ENCODE results near the gene NDUFB11. TPM values are rescaled to one million over a fixed set of nuclear protein-coding genes. Genes with fewer than 3 reads are reported as not detected.

NDUFB11 gene
- total and polyA plus RNA-seq, 2 donors (not counting 3 experiments of a cell fraction or from before 2014, with no cell fraction given), result 65.2 to 88.0 TPM

GRCh38 chrX:47174846-47175587 lies 30.5 kb upstream of the NDUFB11 start:
- H3K9me3 ChIP-seq (replicated peaks; ENCODE audit: control insufficient read depth, insufficient read depth, low read length), result no peaks in the 10 kb centered on the region
- peaks cover 0 to 54% of the 10 kb centered on the region in 2 experiments for H3K36me3 ChIP-seq (ENCODE audit: control insufficient read depth in 2 of 2, extremely low read depth in 1 of 2, insufficient read depth in 2 of 2, low read length in 2 of 2)
- no peak overlapping the region for H2AFZ ChIP-seq (ENCODE audit: low read depth, low read length)
- H3K4me2 ChIP-seq (ENCODE audit: insufficient read depth, low read length), result no peak overlapping the region
- CTCF ChIA-PET, result no interaction called here
- POLR2A ChIA-PET, result no interaction called here
- H3K27me3 ChIP-seq (ENCODE audit: control insufficient read depth in 2 of 2, insufficient read depth in 2 of 2, low read length in 2 of 2), result no peaks in the 10 kb centered on the region
- H3K9me1 ChIP-seq (replicated peaks; ENCODE audit: control insufficient read depth, extremely low read depth, insufficient read depth, low read length), result no peaks in the 10 kb centered on the region
- no peaks in the 10 kb centered on the region for H3K79me2 ChIP-seq (ENCODE audit: control insufficient read depth, insufficient read depth, low read length)
- dilution Hi-C loops (cut with MboI; ENCODE audit: extremely low pct_ligation_motif_present, low sequenced_read_pairs), result no loop called here
- H3K4me1 ChIP-seq (ENCODE audit: control insufficient read depth, extremely low read depth, insufficient read depth, low read length), result no peaks in the 10 kb centered on the region
- no TSS peak for BruUV-seq (replicated peaks)
- H3K27ac ChIP-seq (ENCODE audit: insufficient read depth, low read depth, low read length), result no peak overlapping the region
- H3K4me3 ChIP-seq (replicated peaks in 1 of 3; ENCODE audit: insufficient read depth in 1 of 3, low read depth in 1 of 3, low read length in 3 of 3), result no peak overlapping the region
- DNase-seq (ENCODE audit: low read depth, low spot score), result no peak
- FAIRE-seq, result no peak
- H4K20me1 ChIP-seq (replicated peaks; ENCODE audit: control insufficient read depth, extremely low read depth, insufficient read depth, low read length), result no peaks in the 10 kb centered on the region
- no peak for TF ChIP-seq MYC (IDR thresholded peaks at IDR 0.05; ENCODE audit: low read depth, low read length)
- no peak for TF ChIP-seq GATA2 (IDR thresholded peaks at IDR 0.05; ENCODE audit: insufficient read depth, insufficient read length, low read depth, low read length)
- no peak for TF ChIP-seq MAX (IDR thresholded peaks at IDR 0.05; ENCODE audit: insufficient read depth, insufficient read length)
- TF ChIP-seq FOS (IDR thresholded peaks at IDR 0.05; ENCODE audit: borderline replicate concordance, insufficient read depth, low read length), result no peak
- H3K9ac ChIP-seq (replicated peaks; ENCODE audit: extremely low read depth, insufficient read depth, low read length), result no peak overlapping the region
- intact Hi-C loops (cut with micrococcal nuclease), result no loop called here

GRCh38 chrX:47174376-47174775 lies 29.9 kb upstream of the NDUFB11 start:
- dilution Hi-C loops (cut with MboI; ENCODE audit: extremely low pct_ligation_motif_present, low sequenced_read_pairs) (no loop called here), intact Hi-C loops (cut with micrococcal nuclease) (no loop called here)
- H3K4me2 ChIP-seq (ENCODE audit: insufficient read depth, low read length), result no peak overlapping the region
- H3K27ac ChIP-seq (ENCODE audit: insufficient read depth, low read depth, low read length), result no peak overlapping the region
- no peak overlapping the region for H2AFZ ChIP-seq (ENCODE audit: low read depth, low read length)
- no peak for DNase-seq (ENCODE audit: low read depth, low spot score)
- no TSS peak for BruUV-seq (replicated peaks)
- no peaks in the 10 kb centered on the region for H3K9me1 ChIP-seq (replicated peaks; ENCODE audit: control insufficient read depth, extremely low read depth, insufficient read depth, low read length)
- H3K79me2 ChIP-seq (ENCODE audit: control insufficient read depth, insufficient read depth, low read length), result no peaks in the 10 kb centered on the region
- no peaks in the 10 kb centered on the region for H3K9me3 ChIP-seq (replicated peaks; ENCODE audit: control insufficient read depth, insufficient read depth, low read length)
- no peaks in the 10 kb centered on the region for H3K4me1 ChIP-seq (ENCODE audit: control insufficient read depth, extremely low read depth, insufficient read depth, low read length)
- ChIA-PET POLR2A (no interaction called here), CTCF (no interaction called here)
- TF ChIP-seq CTCF (IDR thresholded peaks at IDR 0.05; ENCODE audit: extremely low read depth in 1 of 2, insufficient read depth in 1 of 2, low read depth in 1 of 2, low read length in 2 of 2) (no peak), MAX (IDR thresholded peaks at IDR 0.05; ENCODE audit: insufficient read depth, insufficient read length) (no peak), JUN (IDR thresholded peaks at IDR 0.05; ENCODE audit: borderline replicate concordance, insufficient read depth, insufficient read length, low read depth) (no peak), POLR2A (IDR thresholded peaks at IDR 0.05; ENCODE audit: low read depth, low read length) (no peak), FOS (IDR thresholded peaks at IDR 0.05; ENCODE audit: borderline replicate concordance, insufficient read depth, low read length) (no peak), MYC (IDR thresholded peaks at IDR 0.05; ENCODE audit: low read depth, low read length) (no peak), POLR2AphosphoS5 (IDR thresholded peaks at IDR 0.05; ENCODE audit: insufficient read depth, low read depth, low read length) (no peak), GATA2 (IDR thresholded peaks at IDR 0.05; ENCODE audit: insufficient read depth, insufficient read length, low read depth, low read length) (no peak)
- no peak overlapping the region for H3K4me3 ChIP-seq (replicated peaks in 1 of 3; ENCODE audit: insufficient read depth in 1 of 3, low read depth in 1 of 3, low read length in 3 of 3)
- H4K20me1 ChIP-seq (replicated peaks; ENCODE audit: control insufficient read depth, extremely low read depth, insufficient read depth, low read length), result no peaks in the 10 kb centered on the region
- no peak for FAIRE-seq
- H3K27me3 ChIP-seq (ENCODE audit: control insufficient read depth in 2 of 2, insufficient read depth in 2 of 2, low read length in 2 of 2), result no peaks in the 10 kb centered on the region
- H3K9ac ChIP-seq (replicated peaks; ENCODE audit: extremely low read depth, insufficient read depth, low read length), result no peak overlapping the region
- peaks cover 0 to 56% of the 10 kb centered on the region in 2 experiments for H3K36me3 ChIP-seq (ENCODE audit: control insufficient read depth in 2 of 2, extremely low read depth in 1 of 2, insufficient read depth in 2 of 2, low read length in 2 of 2)
